Pancreas (tissue), 10 donors: ENCODE measurements around the gene CWC22. TPM values are rescaled to one million over a fixed set of nuclear protein-coding genes. Genes with fewer than 3 reads are reported as not detected.
A peak's percentile ranks its signal among the peaks of the same experiment; 100 is the strongest.

Experiments
- ATAC-seq, 4 donors: fragments of 200-7000 bp; cut with Tn5 transposase; one replicate each; pipeline versions ENCODE4 v1.8.0 to v1.9.1; 2020; ENCODE audit warnings: mild to moderate bottlenecking in 4 of 4, moderate library complexity in 4 of 4
- DNase-seq, 6 donors: peaks; one replicate each; pipeline ENCODE4 v3.0.0-alpha.2; 2020
- FAIRE-seq: peaks from 2 replicates; lab custom pipeline; 2012; peaks lifted over from hg19 to GRCh38; lab: Jason Lieb, UNC
- H3K27ac ChIP-seq, 4 donors: fragments of 200-600 bp; sonication (generic); 1 replicate in 3 of 4; 2 replicates in 1 of 4; pipeline versions ENCODE4 v1.5.0 to v1.8.0; 2020
- H3K27me3 ChIP-seq, 4 donors: fragments of 200-600 bp; one replicate each; pipeline ENCODE4 v1.8.0; 2021
- H3K36me3 ChIP-seq, 3 donors: fragments of 200-600 bp; sonication (generic) in 1 of 3; one replicate each; pipeline versions ENCODE4 v1.5.0 to v1.8.0; 2020 to 2021
- H3K4me1 ChIP-seq, 3 donors: fragments of 200-600 bp; one replicate each; pipeline ENCODE4 v1.8.0; 2021
- H3K4me3 ChIP-seq, 4 donors: fragments of 200-600 bp; sonication (generic) in 2 of 4; one replicate each; pipeline versions ENCODE4 v1.5.0 to v1.8.0; 2020 to 2021
- H3K9me3 ChIP-seq, 4 donors: fragments of 200-600 bp; one replicate each; pipeline ENCODE4 v1.8.0; 2021
- CTCF ChIP-seq, 4 donors: fragments of 200-600 bp; sonication (generic) in 3 of 4; IDR thresholded peaks; one replicate each; pipeline versions ENCODE4 v1.5.0 to v1.8.0; 2021; ENCODE audit warnings: antibody characterized with exemption in 4 of 4
- whole genome bisulfite sequencing, 2 donors: extraction: QIAGEN DNeasy Blood & Tissue Kit; methylation state at CpG; one replicate each; pipeline ENCODE4 v1.1.7; 2013; 5-methylcytosine and 5-hydroxymethylcytosine counted together
- intact Hi-C, 3 donors: fragments of 100-400 bp; cut with DNase I; formaldehyde crosslinking; loops; one replicate each; pipeline versions ENCODE4 v1.11.1 to v1.14.2; 2022
- polyA plus RNA-seq, 2 donors: library from polyadenylated mRNA; stranded (reverse); fragments of 200-250 nt; gene quantifications; one replicate each; pipeline ENCODE4 v1.2.3, GENCODE V29; 2013
- total RNA-seq, 6 donors: library from RNA; stranded (reverse); fragmentation: NEBNext Ultra II Directional in 4 of 6; extraction: Animal tissue kit (Norgen Biotek cat#: 25700) in 4 of 6; gene quantifications; one replicate each; pipeline versions ENCODE4 v1.2.1 to v1.2.4, GENCODE V29; 2021 to 2023
- donor health status: healthy with polysubstance abuse.
- donor health status: DM: no; HTN: no; CAD: no; lungs with moderate emphysema.
- donor health status: DM: no; HTN: no; CAD: no.
- donor health status: control.
- donor health status: control.
- donor health status: Bipolar disorder and iron deficiency.
- donor health status: DM: yes; HTN: yes; CAD: no.
- donor health status: DM: no; HTN: no; CAD: no.
- donor health status: DM: no; HTN: no; CAD: no.
- donor health status: DM: yes; HTN: yes; CAD: no.

CWC22 gene
- total and polyA plus RNA-seq, 8 donors: 4.7 to 10.4 (median 7.0) TPM

- H3K27me3 ChIP-seq: no peaks in the 10 kb centered on the region
- no peak for FAIRE-seq
- ATAC-seq: peak in 1 of 4 donors; percentile 30
- no peaks in the 10 kb centered on the region for H3K9me3 ChIP-seq
- H3K4me3 ChIP-seq: no peak overlapping the region
- no peaks in the 10 kb centered on the region for H3K36me3 ChIP-seq
- DNase-seq: no peak
- intact Hi-C loops: no loop called here
- H3K4me1 ChIP-seq: peaks cover 0 to 12% (median 3%) of the 10 kb centered on the region in 3 donors
- H3K27ac ChIP-seq: no peak overlapping the region
- no peak for TF ChIP-seq CTCF (IDR thresholded peaks at IDR 0.05)
Observed at GRCh38 chr2:180000434-180000833, 6.7 kb downstream of the CWC22 start.

GRCh38 chr2:179999000-179999399 lies 8.1 kb downstream of the CWC22 start:
- Histone ChIP-seq H3K27ac (no peak overlapping the region), H3K4me3 (no peak overlapping the region), H3K27me3 (no peaks in the 10 kb centered on the region), H3K36me3 (no peaks in the 10 kb centered on the region), H3K4me1 (peaks cover 0 to 7% (median 0%) of the 10 kb centered on the region in 3 donors), H3K9me3 (no peaks in the 10 kb centered on the region)
- FAIRE-seq: no peak
- TF ChIP-seq CTCF (IDR thresholded peaks at IDR 0.05): no peak
- DNase-seq: no peak
- 92 to 96% methylated on average over 4 of the region's 4 CpGs for WGBS, 2 donors
- intact Hi-C loops: no loop called here
- ATAC-seq: no peak

DNA sequence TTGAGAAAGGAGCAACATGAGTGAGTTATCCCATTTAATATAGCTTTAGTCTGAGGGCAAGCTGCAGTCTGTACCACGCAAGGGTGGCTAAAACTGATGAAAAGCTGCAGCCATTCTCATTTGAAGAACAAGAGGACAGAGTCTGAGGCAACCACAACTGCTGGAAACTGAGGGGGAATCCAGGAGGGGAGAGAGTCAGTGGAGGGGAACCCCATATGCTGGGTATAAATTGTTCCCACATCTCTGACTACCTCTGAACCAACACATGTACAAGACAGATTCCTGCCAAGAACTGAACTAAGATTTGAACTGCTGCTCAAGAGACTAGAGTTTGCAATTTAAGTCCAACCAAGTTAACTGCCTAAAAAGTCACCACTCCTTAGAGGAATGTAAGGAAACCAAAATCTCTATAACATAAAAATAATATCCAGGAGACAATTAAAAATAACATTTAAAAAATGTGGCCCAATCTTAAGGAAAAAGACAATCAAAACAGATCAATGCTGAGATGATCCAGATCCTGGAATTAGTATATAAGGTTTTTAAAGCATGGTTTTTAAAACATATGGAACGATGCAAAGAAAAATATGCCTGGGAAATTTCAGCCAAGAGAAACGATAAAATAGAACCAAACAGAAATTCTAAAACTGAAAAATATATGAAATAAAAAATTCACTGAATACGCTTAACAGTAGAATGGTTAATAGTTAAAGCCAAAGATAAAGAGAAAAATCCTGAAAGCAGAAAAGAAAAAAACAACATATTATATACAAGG lies 11.2 kb downstream of the CWC22 start:
- no peak overlapping the region for H3K4me3 ChIP-seq
- DNase-seq (no peak), ATAC-seq (no peak), FAIRE-seq (no peak)
- intact Hi-C loops: no loop called here
- TF ChIP-seq CTCF (IDR thresholded peaks at IDR 0.05): no peak
- 96% methylated on average over 4 of the region's 4 CpGs for WGBS, 2 donors
- H3K36me3 ChIP-seq: peaks cover 0 to 6% (median 0%) of the 10 kb centered on the region in 3 donors
- H3K4me1 ChIP-seq: peaks cover 0 to 7% (median 0%) of the 10 kb centered on the region in 3 donors
- no peaks in the 10 kb centered on the region for H3K9me3 ChIP-seq
- H3K27ac ChIP-seq: no peak overlapping the region
- no peaks in the 10 kb centered on the region for H3K27me3 ChIP-seq

GRCh38 chr2:179991344-179991743 lies 15.8 kb downstream of the CWC22 start:
- no peaks in the 10 kb centered on the region for H3K9me3 ChIP-seq
- H3K4me1 ChIP-seq: peaks cover 0 to 3% (median 0%) of the 10 kb centered on the region in 3 donors
- ATAC-seq (no peak), DNase-seq (no peak), FAIRE-seq (no peak)
- H3K4me3 ChIP-seq: no peak overlapping the region
- WGBS, 2 donors: 90 to 94% methylated on average over 4 of the region's 4 CpGs
- peaks cover 0 to 10% (median 3%) of the 10 kb centered on the region in 3 donors for H3K36me3 ChIP-seq
- intact Hi-C loops: no loop called here
- H3K27ac ChIP-seq: no peak overlapping the region
- no peaks in the 10 kb centered on the region for H3K27me3 ChIP-seq
- TF ChIP-seq CTCF (IDR thresholded peaks at IDR 0.05): no peak

GRCh38 chr2:179990676-179991317 lies 16.3 kb downstream of the CWC22 start:
- no peak overlapping the region for H3K4me3 ChIP-seq
- ATAC-seq (no peak), FAIRE-seq (no peak), DNase-seq (no peak)
- no peaks in the 10 kb centered on the region for H3K9me3 ChIP-seq
- H3K4me1 ChIP-seq: no peaks in the 10 kb centered on the region
- no peaks in the 10 kb centered on the region for H3K27me3 ChIP-seq
- 73 to 75% methylated on average over 5 of the region's 5 CpGs for WGBS, 2 donors
- peaks cover 0 to 16% (median 6%) of the 10 kb centered on the region in 3 donors for H3K36me3 ChIP-seq
- TF ChIP-seq CTCF (IDR thresholded peaks at IDR 0.05): no peak
- no peak overlapping the region for H3K27ac ChIP-seq
- intact Hi-C loops: no loop called here
